GM21529 (cell line): ENCODE measurements around the gene PHACTR3.

Experiments
- ATAC-seq: cut with Tn5 transposase; IDR thresholded peaks from one replicate; pipeline ENCODE4 v1.9.1; 2021; ENCODE audit not compliant: unreplicated experiment

The PHACTR3 gene

GRCh38 chr20:59588236-59588855, 16.0 kb upstream of the PHACTR3 start:
- no peak for ATAC-seq

- no peak for ATAC-seq
These were observed 15.2 kb upstream of the PHACTR3 start for GRCh38 chr20:59589086-59589684.

- ATAC-seq, result no peak
These were observed 13.3 kb upstream of the PHACTR3 start for GRCh38 chr20:59591061-59591460.

- ATAC-seq, result no peak
These were observed 7.7 kb upstream of the PHACTR3 start for GRCh38 chr20:59596690-59597089.

GRCh38 chr20:59597240-59597639, 7.1 kb upstream of the PHACTR3 start:
- ATAC-seq, result no peak

GRCh38 chr20:59598625-59599310, 5.6 kb upstream of the PHACTR3 start:
- peak; percentile 65 for ATAC-seq

GRCh38 chr20:59599941-59600340, 4.4 kb upstream of the PHACTR3 start:
- ATAC-seq, result no peak

- ATAC-seq, result no peak
These were observed 3.9 kb upstream of the PHACTR3 start for GRCh38 chr20:59600472-59600871.

- no peak for ATAC-seq
These were observed 1.7 kb upstream of the PHACTR3 start for GRCh38 chr20:59602546-59603080.

GRCh38 chr20:59603176-59603575, 1.2 kb upstream of the PHACTR3 start:
- no peak for ATAC-seq

GRCh38 chr20:59604741-59605600, 631 bp downstream of the PHACTR3 start:
- no peak for ATAC-seq

GRCh38 chr20:59605601-59606364, 1.4 kb downstream of the PHACTR3 start:
- ATAC-seq, result no peak

GRCh38 chr20:59606566-59606965, 2.2 kb downstream of the PHACTR3 start:
- ATAC-seq, result no peak

GRCh38 chr20:59608396-59608795, 4.1 kb downstream of the PHACTR3 start:
- no peak for ATAC-seq

GRCh38 chr20:59608871-59609270, 4.5 kb downstream of the PHACTR3 start:
- ATAC-seq, result no peak

GRCh38 chr20:59611286-59611685, 6.9 kb downstream of the PHACTR3 start:
- ATAC-seq, result no peak

- no peak for ATAC-seq
These were observed 9.5 kb downstream of the PHACTR3 start for GRCh38 chr20:59613861-59614260.

- ATAC-seq, result no peak
These were observed 10.4 kb downstream of the PHACTR3 start for GRCh38 chr20:59614714-59615113.

GRCh38 chr20:59616306-59616705, 12.0 kb downstream of the PHACTR3 start:
- ATAC-seq, result no peak

- no peak for ATAC-seq
These were observed 12.9 kb downstream of the PHACTR3 start for GRCh38 chr20:59617221-59617620.
